ENCODE results near the gene UBA6.

GRCh38 chr4:67697860-67698687, 2.9 kb downstream of the UBA6 start:
- TF ChIP-seq RAD21 (IDR thresholded peaks at IDR 0.05; ENCODE audit: low read length) (no peak), CTCF (conservative IDR thresholded peaks at IDR 0.05; ENCODE audit: low read depth, low read length) (no peak), MAFK (IDR thresholded peaks at IDR 0.05; ENCODE audit: low read depth, low read length) (no peak), POLR2A (IDR thresholded peaks at IDR 0.05; ENCODE audit: low read depth, low read length) (no peak)
